Measurements from ENCODE around the gene GOLGA6L7. TPM values are rescaled to one million over a fixed set of nuclear protein-coding genes. Genes with fewer than 3 reads are reported as not detected.
"Not testable (repeated sequence)": the region's sequence is repeated elsewhere in the genome, so short reads cannot be mapped to it uniquely, and the experiment has no call there.

The GOLGA6L7 gene
- total RNA-seq, 2 donors from 2014 or later = not detected

- H3K27ac Mint-ChIP-seq; H3K36me3 Mint-ChIP-seq; H3K4me1 Mint-ChIP-seq (ENCODE audit: low read depth in 2 of 2); H3K9me3 Mint-ChIP-seq; H3K27me3 Mint-ChIP-seq; DNase-seq (ENCODE audit: low spot score); H3K4me3 Mint-ChIP-seq: not testable (repeated sequence)
- peak; percentile 81 to 84 for ATAC-seq
Observed at GRCh38 chr15:28847247-28847646, 1.2 kb downstream of the GOLGA6L7 start.

DNA sequence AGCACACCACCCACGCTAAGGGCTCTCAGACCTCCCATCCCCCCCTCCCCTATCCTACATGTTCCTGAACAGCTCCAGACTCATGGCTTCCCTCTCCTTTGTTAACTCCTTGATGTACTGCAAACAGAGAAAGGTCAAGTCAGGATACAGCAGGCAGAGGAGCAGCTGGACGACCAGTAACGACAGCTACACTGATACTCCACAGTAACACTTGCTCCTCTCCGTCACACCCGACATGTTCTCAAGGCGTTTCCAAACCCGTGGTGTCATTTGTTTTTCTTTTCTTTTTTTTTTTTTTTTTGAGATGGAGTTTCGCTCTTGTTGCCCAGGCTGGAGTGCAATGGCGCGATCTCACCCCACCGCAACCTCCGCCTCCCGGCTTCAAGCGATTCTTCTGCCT lies 4.3 kb downstream of the GOLGA6L7 start:
- not testable (repeated sequence) for H3K4me1 Mint-ChIP-seq (ENCODE audit: low read depth in 2 of 2); H3K27ac Mint-ChIP-seq; H3K9me3 Mint-ChIP-seq; H3K36me3 Mint-ChIP-seq; ATAC-seq; H3K4me3 Mint-ChIP-seq; DNase-seq (ENCODE audit: low spot score); H3K27me3 Mint-ChIP-seq

GRCh38 chr15:28843520-28843919 lies 4.9 kb downstream of the GOLGA6L7 start:
- not testable (repeated sequence) for H3K9me3 Mint-ChIP-seq; H3K27ac Mint-ChIP-seq; H3K27me3 Mint-ChIP-seq; ATAC-seq; H3K4me3 Mint-ChIP-seq; H3K36me3 Mint-ChIP-seq; DNase-seq (ENCODE audit: low spot score); H3K4me1 Mint-ChIP-seq (ENCODE audit: low read depth in 2 of 2)

GRCh38 chr15:28842210-28842609 lies 6.2 kb downstream of the GOLGA6L7 start:
- not testable (repeated sequence) for H3K4me3 Mint-ChIP-seq; H3K4me1 Mint-ChIP-seq (ENCODE audit: low read depth in 2 of 2); H3K9me3 Mint-ChIP-seq; ATAC-seq; H3K36me3 Mint-ChIP-seq; H3K27ac Mint-ChIP-seq; H3K27me3 Mint-ChIP-seq; DNase-seq (ENCODE audit: low spot score)

- DNase-seq (ENCODE audit: low spot score); H3K4me3 Mint-ChIP-seq; H3K9me3 Mint-ChIP-seq; H3K27ac Mint-ChIP-seq; ATAC-seq; H3K27me3 Mint-ChIP-seq; H3K4me1 Mint-ChIP-seq (ENCODE audit: low read depth in 2 of 2); H3K36me3 Mint-ChIP-seq: not testable (repeated sequence)
Observed at GRCh38 chr15:28840285-28840684, 8.2 kb downstream of the GOLGA6L7 start.

DNA sequence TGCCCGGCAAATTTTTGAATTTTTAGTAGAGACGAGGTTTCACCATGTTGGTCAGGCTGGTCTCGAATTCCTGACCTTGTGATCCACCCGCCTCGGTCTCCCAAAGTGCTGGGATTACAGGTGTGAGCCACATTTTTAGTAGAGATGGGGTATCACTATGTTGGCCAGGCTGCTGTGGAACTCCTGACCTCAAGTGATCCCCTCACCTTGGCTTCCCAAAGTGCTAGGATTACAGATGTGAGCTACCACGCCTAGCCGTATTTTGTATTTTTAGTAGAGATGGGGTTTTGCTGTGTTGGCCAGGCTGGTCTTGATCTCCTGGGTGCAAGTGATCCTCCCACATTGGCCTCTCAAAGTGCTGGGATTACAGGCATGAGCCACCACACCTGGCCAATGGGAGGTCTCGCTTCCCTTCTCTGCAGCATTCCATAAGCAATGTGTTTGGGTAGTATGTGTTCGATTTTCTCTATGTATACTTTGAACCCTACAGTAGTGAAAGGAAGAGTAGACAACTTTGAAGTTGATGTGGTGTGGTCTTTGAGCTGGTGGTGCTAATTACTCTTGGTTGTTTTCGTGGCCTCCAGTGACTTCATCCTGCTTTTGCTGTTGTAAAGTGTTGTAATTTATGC lies 13.4 kb downstream of the GOLGA6L7 start:
- H3K4me3 Mint-ChIP-seq; H3K9me3 Mint-ChIP-seq; ATAC-seq; H3K4me1 Mint-ChIP-seq (ENCODE audit: low read depth in 2 of 2); DNase-seq (ENCODE audit: low spot score); H3K27me3 Mint-ChIP-seq; H3K36me3 Mint-ChIP-seq; H3K27ac Mint-ChIP-seq: not testable (repeated sequence)

DNA sequence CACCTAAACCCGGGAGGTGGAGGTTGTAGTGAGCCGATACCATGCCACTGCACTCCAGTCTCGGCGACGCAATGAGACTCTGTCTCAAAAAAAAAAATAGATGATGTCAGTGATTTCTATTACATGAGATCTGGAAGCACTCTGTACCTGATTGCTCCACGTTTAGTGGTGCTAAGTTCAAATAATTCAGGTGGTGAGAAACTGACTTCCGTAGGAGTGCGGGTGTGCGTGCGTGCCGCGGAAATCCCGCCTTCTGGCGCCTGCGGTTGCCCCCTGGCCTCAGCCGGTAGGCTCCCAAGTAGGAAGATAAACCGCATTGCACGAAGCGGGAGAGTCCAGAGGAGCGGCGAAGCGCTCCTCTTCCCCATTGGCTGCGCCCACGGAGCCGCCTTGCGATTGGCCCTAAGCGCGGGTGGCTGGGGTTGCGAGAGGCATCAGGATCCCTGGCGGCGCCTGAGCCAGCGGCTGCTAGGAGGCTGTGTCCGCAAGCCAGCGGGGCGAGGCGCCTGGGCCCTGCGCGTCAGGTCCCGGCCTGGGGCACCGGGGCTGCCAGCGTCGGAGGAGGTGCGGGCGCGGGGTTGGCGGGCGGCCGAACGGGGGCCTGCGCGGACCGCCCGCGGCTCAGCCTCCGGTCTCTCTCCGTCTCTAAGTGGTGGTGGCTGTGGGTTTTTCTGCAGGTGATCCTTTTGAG lies 16.4 kb downstream of the GOLGA6L7 start:
- not testable (repeated sequence) for H3K9me3 Mint-ChIP-seq; H3K4me1 Mint-ChIP-seq (ENCODE audit: low read depth in 2 of 2); H3K27me3 Mint-ChIP-seq; H3K36me3 Mint-ChIP-seq
- peak; percentile 95 to 97 for ATAC-seq
- Mint-ChIP-seq H3K4me3 (peak overlapping the region; percentile 86), H3K27ac (peak overlapping the region in 1 of 2 donors; percentile 74)
- DNase-seq (ENCODE audit: low spot score) = peak; percentile 87

DNA sequence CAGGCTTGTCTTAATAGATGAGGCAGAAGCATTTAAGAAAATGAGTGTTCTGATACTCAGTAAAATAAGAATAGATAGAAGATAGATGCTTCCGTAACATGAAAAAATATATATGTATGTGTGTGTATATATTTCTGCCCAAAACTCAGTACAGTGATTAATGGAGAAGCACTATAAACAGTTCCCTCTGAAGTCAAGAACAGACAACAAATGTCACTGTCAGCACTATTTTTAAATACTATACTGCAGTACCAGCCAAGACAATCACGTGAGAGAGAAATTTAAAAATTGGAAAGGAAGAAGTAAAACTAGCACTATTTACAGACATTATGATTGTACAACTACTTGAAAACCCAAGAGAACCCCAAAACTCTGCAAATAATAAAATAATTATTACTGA lies 27.0 kb downstream of the GOLGA6L7 start:
- H3K4me1 Mint-ChIP-seq (ENCODE audit: low read depth in 2 of 2); H3K36me3 Mint-ChIP-seq; H3K4me3 Mint-ChIP-seq; H3K27ac Mint-ChIP-seq; DNase-seq (ENCODE audit: low spot score); H3K9me3 Mint-ChIP-seq; ATAC-seq; H3K27me3 Mint-ChIP-seq: not testable (repeated sequence)

GRCh38 chr15:28819930-28820295 lies 28.5 kb downstream of the GOLGA6L7 start:
- not testable (repeated sequence) for H3K36me3 Mint-ChIP-seq; H3K27me3 Mint-ChIP-seq; H3K4me3 Mint-ChIP-seq; ATAC-seq; H3K27ac Mint-ChIP-seq; H3K9me3 Mint-ChIP-seq; DNase-seq (ENCODE audit: low spot score); H3K4me1 Mint-ChIP-seq (ENCODE audit: low read depth in 2 of 2)

- H3K27me3 Mint-ChIP-seq; DNase-seq (ENCODE audit: low spot score); H3K9me3 Mint-ChIP-seq; H3K36me3 Mint-ChIP-seq; H3K4me1 Mint-ChIP-seq (ENCODE audit: low read depth in 2 of 2): not testable (repeated sequence)
- peak overlapping the region; percentile 25 for H3K4me3 Mint-ChIP-seq
- peak; percentile 60 to 69 for ATAC-seq
- H3K27ac Mint-ChIP-seq = peak overlapping the region; percentile 2 to 61
Observed at GRCh38 chr15:28819019-28819929, 29.2 kb downstream of the GOLGA6L7 start.

DNA sequence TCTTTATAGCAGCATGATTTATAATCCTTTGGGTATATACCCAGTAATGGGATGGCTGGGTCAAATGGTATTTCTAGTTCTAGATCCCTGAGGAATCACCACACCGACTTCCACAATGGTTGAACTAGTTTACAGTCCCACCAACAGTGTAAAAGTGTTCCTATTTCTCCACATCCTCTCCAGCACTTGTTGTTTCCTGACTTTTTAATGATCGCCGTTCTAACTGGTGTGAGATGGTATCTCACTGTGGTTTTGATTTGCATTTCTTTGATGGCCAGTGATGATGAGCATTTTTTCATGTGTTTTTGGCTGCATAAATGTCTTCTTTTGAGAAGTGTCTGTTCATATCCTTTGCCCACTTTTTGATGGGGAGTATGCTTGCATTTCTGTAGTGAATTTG lies 30.3 kb downstream of the GOLGA6L7 start:
- ATAC-seq; DNase-seq (ENCODE audit: low spot score); H3K9me3 Mint-ChIP-seq; H3K36me3 Mint-ChIP-seq; H3K4me1 Mint-ChIP-seq (ENCODE audit: low read depth in 2 of 2); H3K4me3 Mint-ChIP-seq; H3K27me3 Mint-ChIP-seq; H3K27ac Mint-ChIP-seq: not testable (repeated sequence)

GRCh38 chr15:28814059-28814458 lies 34.4 kb downstream of the GOLGA6L7 start:
- not testable (repeated sequence) for H3K4me3 Mint-ChIP-seq; H3K27me3 Mint-ChIP-seq; H3K27ac Mint-ChIP-seq; ATAC-seq; H3K36me3 Mint-ChIP-seq; H3K9me3 Mint-ChIP-seq; H3K4me1 Mint-ChIP-seq (ENCODE audit: low read depth in 2 of 2); DNase-seq (ENCODE audit: low spot score)

- H3K27ac Mint-ChIP-seq; H3K36me3 Mint-ChIP-seq; H3K4me1 Mint-ChIP-seq (ENCODE audit: low read depth in 2 of 2); ATAC-seq; H3K4me3 Mint-ChIP-seq; H3K9me3 Mint-ChIP-seq; DNase-seq (ENCODE audit: low spot score); H3K27me3 Mint-ChIP-seq: not testable (repeated sequence)
Observed at GRCh38 chr15:28813392-28813791, 35.1 kb downstream of the GOLGA6L7 start.

All from natural killer cell treated with Interleukin-12 subunit alpha and Interleukin-12 subunit beta and Interleukin-15 and Interleukin-18, amount 100 ng/mL, for 72 hours (primary cell).